ENCODE results near the gene CEACAM16. TPM values are rescaled to one million over a fixed set of nuclear protein-coding genes. Genes with fewer than 3 reads are reported as not detected.

The CEACAM16 gene
- total RNA-seq, 4 donors from 2014 or later, result 0.40 TPM; not detected in 3

GRCh38 chr19:44734357-44734756 is 35.4 kb downstream of the CEACAM16 start:
- intact Hi-C loops (cut with DNase I), result no loop called here
- H3K27me3 ChIP-seq, result no peaks in the 10 kb centered on the region
- 0 to 43% methylated on average over 1 of the region's 1 CpG for WGBS, 2 donors
- H3K36me3 ChIP-seq, result no peaks in the 10 kb centered on the region
- H3K27ac ChIP-seq, result no peak overlapping the region
- TF ChIP-seq, protein P1, sequence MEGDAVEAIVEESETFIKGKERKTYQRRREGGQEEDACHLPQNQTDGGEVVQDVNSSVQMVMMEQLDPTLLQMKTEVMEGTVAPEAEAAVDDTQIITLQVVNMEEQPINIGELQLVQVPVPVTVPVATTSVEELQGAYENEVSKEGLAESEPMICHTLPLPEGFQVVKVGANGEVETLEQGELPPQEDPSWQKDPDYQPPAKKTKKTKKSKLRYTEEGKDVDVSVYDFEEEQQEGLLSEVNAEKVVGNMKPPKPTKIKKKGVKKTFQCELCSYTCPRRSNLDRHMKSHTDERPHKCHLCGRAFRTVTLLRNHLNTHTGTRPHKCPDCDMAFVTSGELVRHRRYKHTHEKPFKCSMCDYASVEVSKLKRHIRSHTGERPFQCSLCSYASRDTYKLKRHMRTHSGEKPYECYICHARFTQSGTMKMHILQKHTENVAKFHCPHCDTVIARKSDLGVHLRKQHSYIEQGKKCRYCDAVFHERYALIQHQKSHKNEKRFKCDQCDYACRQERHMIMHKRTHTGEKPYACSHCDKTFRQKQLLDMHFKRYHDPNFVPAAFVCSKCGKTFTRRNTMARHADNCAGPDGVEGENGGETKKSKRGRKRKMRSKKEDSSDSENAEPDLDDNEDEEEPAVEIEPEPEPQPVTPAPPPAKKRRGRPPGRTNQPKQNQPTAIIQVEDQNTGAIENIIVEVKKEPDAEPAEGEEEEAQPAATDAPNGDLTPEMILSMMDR (IDR thresholded peaks at IDR 0.05), result no peak
- DNase-seq, result no peak
- peaks cover 26 to 33% of the 10 kb centered on the region in 2 donors for H3K4me1 ChIP-seq
- H3K4me3 ChIP-seq (replicated peaks in 1 of 3), result no peak overlapping the region
- H3K9me3 ChIP-seq, result no peaks in the 10 kb centered on the region

DNA sequence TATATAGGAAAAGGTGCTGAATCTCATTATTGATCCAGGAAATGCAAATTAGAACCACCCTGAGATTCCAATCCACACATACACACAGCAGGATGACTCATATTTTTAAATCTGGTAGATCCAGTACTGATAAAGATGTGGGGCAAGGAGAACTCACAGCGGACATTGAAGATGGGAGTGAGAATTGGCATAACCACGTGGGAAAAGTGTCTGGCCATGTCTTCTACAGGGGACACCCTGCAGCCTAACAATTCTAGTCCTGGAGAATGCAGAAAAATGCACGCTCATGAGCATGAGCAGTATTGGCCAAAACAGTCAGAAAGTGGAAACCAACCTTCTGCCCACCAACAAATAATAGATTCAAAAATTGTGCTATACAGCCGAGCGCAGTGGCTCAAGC is 36.1 kb downstream of the CEACAM16 start:
- TF ChIP-seq, protein P1 (IDR thresholded peaks at IDR 0.05), result no peak
- TF ChIP-seq POLR2A (IDR thresholded peaks at IDR 0.05), result no peak
- DNase-seq, result no peak
- Histone ChIP-seq H3K27ac (no peak overlapping the region), H3K9me3 (no peaks in the 10 kb centered on the region), H3K27me3 (no peaks in the 10 kb centered on the region), H3K36me3 (no peaks in the 10 kb centered on the region), H3K4me1 (peaks cover 29 to 40% of the 10 kb centered on the region in 2 donors), H3K4me3 (replicated peaks in 1 of 3) (no peak overlapping the region)
- 80 to 92% methylated on average over 5 of the region's 5 CpGs for WGBS, 2 donors
- intact Hi-C loops (cut with DNase I), result no loop called here

DNA sequence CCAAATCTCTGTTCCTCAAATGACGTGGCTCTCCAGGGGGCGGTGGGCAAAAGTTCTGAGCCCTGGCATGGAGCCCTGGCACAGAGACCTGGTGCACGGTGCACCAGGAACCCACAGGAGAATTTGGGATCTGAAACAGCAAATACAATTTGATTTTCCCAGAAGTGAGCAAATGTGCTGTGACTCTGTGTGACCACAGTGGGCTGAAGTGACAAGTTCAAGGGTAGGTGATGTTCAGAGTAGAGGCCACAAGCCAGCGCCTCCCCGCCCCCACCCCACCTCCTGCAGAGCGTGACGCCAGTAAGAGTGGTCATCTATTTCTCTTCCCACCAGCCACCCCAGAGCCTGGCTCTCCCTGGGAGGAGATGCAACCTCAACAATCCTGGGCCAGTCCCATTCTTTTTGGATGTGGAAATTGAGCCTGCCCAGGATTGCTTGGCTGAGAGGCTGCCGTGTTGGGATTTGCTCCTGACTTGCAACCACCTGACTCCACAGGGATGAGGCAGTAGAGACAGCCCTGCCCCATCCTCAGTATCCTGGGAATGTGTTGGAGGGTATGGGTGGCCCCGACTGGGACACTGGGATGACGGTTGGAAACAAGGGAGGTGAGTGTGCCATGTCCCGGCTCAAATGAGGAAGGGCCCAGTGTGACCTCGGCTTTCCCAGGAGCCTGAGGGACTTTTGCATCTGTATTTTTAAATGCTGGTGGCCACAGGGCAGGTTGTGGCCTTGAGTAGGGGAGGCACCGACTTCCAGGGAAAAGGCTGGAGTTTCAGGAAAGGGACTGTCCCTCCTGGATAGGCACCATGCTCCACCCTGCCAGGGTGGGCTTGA is 38.5 kb downstream of the CEACAM16 start:
- Histone ChIP-seq H3K9me3 (no peaks in the 10 kb centered on the region), H3K4me3 (replicated peaks in 1 of 3) (no peak overlapping the region), H3K27ac (peak overlapping the region; percentile 70 to 97 (median 81)), H3K4me1 (peaks cover 51 to 63% of the 10 kb centered on the region in 2 donors), H3K27me3 (no peaks in the 10 kb centered on the region), H3K36me3 (no peaks in the 10 kb centered on the region)
- TF ChIP-seq, protein P1 (IDR thresholded peaks at IDR 0.05), result no peak
- TF ChIP-seq POLR2A (IDR thresholded peaks at IDR 0.05), result no peak
- 43 to 47% methylated on average over 13 of the region's 13 CpGs for WGBS, 2 donors
- DNase-seq, result peak; percentile 61 to 70
- intact Hi-C loops (cut with DNase I), result no loop called here

DNA sequence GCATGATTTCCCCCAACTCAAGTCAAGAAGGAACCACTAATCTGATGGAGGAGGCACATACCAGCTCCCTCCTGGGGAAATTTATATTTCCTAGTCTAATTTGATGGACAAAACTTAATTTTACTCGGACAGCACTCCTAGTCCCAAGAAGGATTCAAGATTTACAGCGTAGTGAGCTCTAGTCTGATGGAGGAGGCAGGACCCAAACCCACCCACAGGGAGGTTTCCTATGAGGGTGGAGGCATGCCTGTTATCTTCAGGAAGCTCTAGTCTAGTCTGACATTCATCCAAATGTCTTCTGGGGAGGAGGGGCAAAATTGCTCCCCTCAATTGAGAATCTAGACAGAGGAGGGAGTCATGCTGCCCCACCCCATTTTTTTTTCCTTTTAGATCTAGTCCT is 39.2 kb downstream of the CEACAM16 start:
- H3K27me3 ChIP-seq, result no peaks in the 10 kb centered on the region
- 83 to 93% methylated on average over 2 of the region's 2 CpGs for WGBS, 2 donors
- DNase-seq, result no peak
- H3K36me3 ChIP-seq, result no peaks in the 10 kb centered on the region
- TF ChIP-seq, protein P1 (IDR thresholded peaks at IDR 0.05), result no peak
- TF ChIP-seq POLR2A (IDR thresholded peaks at IDR 0.05), result no peak
- no peak overlapping the region for H3K4me3 ChIP-seq (replicated peaks in 1 of 3)
- intact Hi-C loops (cut with DNase I), result no loop called here
- H3K4me1 ChIP-seq, result peaks cover 57 to 69% of the 10 kb centered on the region in 2 donors
- peak overlapping the region; percentile 81 to 97 (median 95) for H3K27ac ChIP-seq
- H3K9me3 ChIP-seq, result no peaks in the 10 kb centered on the region
